HG02970 (cell line): ENCODE results near the gene CYP2J2.
"Not testable (repeated sequence)": the region's sequence is repeated elsewhere in the genome, so short reads cannot be mapped to it uniquely, and the experiment has no call there.

Experiments
- ATAC-seq: cut with Tn5 transposase; IDR thresholded peaks from one replicate; pipeline ENCODE4 v1.9.1; 2021; ENCODE audit warnings: mild to moderate bottlenecking, moderate library complexity, moderate number of reproducible peaks; ENCODE audit not compliant: unreplicated experiment, low FRiP score

CYP2J2 gene

GRCh38 chr1:59878370-59878769 is 48.2 kb downstream of the CYP2J2 start:
- ATAC-seq: no peak

GRCh38 chr1:59877108-59877682 is 49.4 kb downstream of the CYP2J2 start:
- no peak for ATAC-seq

- ATAC-seq: no peak
Observed at GRCh38 chr1:59871746-59872145, 54.8 kb downstream of the CYP2J2 start.

- no peak for ATAC-seq
Observed at GRCh38 chr1:59866462-59866861, 60.1 kb downstream of the CYP2J2 start.

- ATAC-seq: no peak
Observed at GRCh38 chr1:59857679-59858354, 68.8 kb downstream of the CYP2J2 start.

GRCh38 chr1:59856725-59857338 is 69.7 kb downstream of the CYP2J2 start:
- ATAC-seq: no peak

GRCh38 chr1:59855297-59855696 is 71.3 kb downstream of the CYP2J2 start:
- ATAC-seq: not testable (repeated sequence)

- no peak for ATAC-seq
Observed at GRCh38 chr1:59852117-59852516, 74.5 kb downstream of the CYP2J2 start.

- ATAC-seq: no peak
Observed at GRCh38 chr1:59846895-59847282, 79.7 kb downstream of the CYP2J2 start.

- ATAC-seq: no peak
Observed at GRCh38 chr1:59846209-59846894, 80.2 kb downstream of the CYP2J2 start.

- ATAC-seq: no peak
Observed at GRCh38 chr1:59845091-59845490, 81.5 kb downstream of the CYP2J2 start.
